Stimulated activated CD4-positive, alpha-beta T cell treated with anti-CD3 and anti-CD28 coated beads, Interleukin-12 subunit alpha, Interleukin-12 subunit beta, amount 100 ng/mL, for 4 hours (primary cell): ENCODE measurements around the gene MNX1.

Experiments used
- DNase-seq: peaks from one replicate; pipeline ENCODE4 v3.0.0-alpha.2; 2020

Gene MNX1

GRCh38 chr7:157014635-157015555, 4.4 kb upstream of the MNX1 start:
- DNase-seq = no peak

GRCh38 chr7:157013602-157014549, 3.4 kb upstream of the MNX1 start:
- DNase-seq = no peak

DNA sequence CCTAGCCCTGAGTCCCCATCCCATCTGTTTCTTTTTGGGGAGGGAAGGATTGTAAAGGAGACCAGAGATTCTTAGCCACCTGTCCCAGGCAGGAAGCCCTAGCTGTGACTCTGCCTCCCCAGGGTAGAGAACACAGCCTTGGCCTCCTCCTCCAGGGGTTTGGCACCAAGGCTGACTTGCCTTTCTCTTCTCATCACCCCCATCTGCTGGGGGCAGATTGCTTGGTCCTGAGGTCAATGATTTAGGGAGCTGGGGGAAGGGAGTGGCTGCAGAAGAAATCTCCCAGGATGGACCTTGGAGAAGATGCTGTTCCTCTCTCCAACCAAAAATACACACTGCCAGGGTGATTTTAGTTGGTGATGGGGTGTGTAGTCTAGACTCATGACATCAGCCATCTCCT, 2.6 kb upstream of the MNX1 start:
- DNase-seq = no peak

- no peak for DNase-seq
Observed at GRCh38 chr7:157012113-157012547, 1.7 kb upstream of the MNX1 start.

DNA sequence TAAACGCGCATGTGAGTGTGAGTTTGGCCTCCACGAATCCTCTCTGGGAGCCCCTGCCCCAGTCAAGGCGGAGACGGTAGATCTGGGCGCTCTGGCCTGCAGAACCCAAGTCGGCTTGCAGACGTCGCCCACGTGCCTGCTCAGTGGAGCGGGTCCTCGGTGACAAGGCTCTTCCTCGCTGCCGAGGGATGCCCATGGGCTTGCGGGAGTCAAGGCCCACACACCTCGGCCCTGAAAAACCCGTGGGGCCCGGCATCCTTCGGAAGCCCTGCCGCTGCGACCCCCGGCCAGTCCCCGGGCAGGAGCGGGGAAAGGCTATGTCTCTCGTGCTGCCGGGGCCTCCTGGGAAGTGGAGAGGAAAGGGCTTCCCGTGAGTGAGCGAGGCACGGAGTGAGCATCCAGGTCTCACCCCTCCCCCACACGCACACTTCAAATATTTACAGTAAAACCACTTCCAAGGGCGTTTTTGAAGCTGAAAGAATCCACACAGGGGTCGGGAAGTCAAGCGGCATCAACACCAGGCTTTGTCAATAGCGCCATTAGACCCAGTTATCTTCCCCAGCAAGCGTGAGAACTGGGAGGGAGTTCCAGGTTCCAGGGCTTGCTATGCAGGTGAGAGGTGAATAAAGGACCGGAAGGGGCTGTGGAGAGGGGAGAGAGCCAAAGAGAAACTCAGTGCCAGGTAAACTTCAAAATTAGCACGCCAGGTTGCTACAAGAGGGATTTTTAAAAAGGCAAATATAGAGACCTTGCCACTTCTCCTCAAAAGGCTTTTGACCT, 1.1 kb upstream of the MNX1 start:
- DNase-seq = no peak

DNA sequence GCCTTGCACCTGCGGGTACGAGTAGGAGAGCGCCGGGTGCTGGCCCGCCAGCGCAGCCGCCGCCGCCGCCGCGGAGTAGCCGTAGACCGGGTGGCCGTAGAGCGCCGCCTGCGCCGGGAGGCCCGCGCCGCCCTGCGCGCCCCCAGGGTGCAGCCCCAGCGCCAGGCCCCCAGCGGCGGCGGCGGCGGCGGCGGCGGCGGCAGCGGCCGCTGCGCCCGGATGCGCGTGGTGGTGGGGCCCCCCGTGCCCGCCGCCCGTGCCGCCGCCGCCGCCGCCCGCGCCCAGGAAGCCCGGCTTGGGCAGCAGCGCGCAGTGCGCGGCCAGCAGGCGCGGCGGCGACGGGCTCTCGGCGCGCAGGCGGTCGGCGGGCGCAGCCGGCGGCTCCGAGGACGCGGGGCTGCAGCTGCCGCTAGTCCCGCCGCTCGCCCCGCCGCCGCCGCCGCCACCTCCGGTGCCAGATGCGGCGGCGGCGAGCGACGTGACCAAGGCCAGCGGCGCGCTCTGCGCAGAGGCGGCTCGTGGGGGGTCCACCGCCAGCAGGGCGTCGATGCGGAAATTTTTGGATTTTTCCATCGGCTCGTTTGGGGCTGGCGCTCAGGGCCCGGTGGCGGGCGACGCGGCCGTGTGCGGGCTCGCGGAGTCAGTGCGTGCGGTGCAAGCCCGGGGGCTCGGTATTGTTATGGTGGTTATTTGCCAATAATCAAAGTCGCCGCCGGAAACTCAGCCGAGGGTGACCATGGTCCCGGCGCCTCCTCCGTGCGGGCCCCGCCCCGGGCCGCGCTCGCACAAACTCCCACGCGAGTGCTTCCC, 480 bp downstream of the MNX1 start:
- DNase-seq = no peak

DNA sequence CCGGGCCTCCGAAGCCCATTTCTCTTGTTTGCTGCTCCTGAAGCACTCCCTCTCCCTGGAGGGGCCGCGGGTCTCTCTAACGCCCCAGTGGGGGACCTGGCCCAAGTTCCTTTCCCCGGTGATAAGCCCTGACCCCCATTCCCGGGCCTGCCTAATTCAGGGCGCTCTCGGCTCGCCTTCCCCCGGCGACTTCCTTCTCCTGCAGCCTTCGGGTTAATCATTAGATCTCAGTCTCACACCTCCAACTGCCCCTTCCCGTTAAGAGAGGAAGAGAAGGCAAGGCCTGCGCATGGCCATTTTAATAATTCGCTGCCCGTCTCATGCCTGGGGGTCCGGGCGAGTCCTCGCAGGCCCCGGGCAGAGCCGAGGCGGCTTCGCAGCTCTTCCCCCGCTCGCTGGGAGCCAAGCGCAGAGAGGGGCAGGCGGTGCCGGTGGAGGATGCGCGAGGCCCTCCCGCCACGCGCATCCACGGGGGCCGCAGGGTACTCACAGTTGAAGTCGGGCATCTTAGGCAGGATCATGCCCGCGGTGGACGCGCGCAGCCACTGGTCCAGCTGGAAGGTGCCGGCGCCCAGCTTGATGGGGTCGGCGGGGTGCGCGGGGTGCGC, 1.2 kb downstream of the MNX1 start:
- DNase-seq = no peak

GRCh38 chr7:157008206-157009169, 2.0 kb downstream of the MNX1 start:
- DNase-seq = no peak

DNA sequence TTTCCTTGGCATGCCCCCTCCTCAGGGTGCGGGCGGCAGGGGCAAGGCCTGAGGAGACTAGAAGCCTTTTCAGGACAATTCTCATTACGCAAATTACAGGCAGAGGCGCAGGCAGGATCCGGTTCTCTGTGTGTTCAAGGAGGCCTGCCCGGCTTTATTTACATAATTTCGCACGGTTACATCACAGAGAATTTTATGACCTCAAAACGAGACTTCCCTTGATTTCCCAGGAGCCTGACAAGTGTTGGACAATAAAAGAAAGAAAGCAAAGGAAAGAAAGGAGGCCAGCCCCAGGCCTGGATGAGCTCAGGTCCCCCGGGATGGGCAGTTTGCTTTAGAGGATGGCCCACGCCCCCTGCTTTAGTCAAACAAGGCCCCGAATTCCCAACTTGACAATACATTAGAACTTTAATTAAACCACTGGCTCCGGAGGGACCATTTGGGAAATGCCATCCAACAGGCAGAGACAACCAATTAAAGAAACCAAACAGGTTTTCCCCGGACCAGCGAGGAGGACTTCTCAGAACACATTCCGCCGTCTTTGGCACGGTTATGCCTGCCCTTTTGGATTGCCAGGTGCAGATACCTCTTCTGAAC, 2.9 kb downstream of the MNX1 start:
- no peak for DNase-seq

GRCh38 chr7:157006829-157007469, 3.5 kb downstream of the MNX1 start:
- DNase-seq = no peak

DNA sequence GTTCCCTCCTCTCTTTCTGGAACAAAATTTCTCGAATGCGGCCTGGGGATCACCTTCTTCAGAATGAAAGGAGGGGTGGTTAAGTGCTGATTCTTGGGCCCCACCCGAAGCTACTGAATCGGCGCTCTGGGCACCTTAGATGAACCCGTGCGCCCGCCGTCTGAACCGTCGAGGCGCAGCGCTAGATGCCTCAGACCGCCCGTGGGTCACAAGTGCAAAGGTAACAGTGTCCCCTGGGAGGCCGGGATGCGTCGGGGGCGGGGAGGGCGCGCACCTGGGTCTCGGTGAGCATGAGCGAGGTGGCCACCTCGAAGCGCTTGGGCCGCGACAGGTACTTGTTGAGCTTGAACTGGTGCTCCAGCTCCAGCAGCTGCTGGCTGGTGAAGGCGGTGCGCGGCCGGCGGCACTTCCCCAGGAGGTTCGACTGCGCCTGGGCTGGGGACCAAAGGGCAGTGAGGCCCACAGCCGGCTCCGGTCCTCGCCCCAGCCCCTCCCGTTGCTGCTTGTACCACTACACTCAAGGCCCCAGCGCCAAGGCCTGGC, 4.2 kb downstream of the MNX1 start:
- DNase-seq = no peak

DNA sequence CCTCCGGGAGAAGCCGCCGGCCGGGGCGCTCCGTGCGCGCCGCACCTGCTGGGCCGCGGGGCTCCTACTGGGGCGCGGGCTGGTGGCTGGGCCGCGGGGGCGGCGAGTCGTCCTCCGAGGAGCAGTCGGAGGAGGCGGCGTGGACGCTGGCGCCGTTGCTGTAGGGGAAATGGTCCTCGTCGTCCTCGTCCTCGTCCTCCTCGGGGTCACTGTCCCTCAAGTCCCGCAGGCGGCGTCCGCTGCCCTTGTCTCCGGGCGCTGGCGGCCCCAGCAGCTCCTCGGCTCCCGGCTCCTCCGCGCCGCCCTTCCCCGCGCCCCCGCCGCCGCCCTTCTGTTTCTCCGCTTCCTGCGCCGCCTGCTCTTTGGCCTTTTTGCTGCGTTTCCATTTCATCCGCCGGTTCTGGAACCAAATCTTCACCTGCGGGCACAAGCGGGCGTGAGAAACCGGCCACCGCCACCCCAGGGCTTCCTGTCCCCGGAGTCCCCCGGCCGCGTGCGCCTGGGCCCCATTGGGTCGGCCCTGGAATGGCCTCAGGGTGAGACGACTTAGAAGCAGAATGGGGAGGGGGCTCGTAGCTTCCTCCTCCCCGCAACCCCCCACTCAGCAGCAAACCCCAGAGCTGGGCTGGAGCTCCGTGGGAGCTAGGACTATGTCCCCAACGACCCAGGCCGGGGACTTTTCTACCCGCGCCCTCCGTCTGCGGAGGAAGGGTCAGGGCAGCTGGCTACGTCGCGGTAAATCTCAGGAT, 4.8 kb downstream of the MNX1 start:
- no peak for DNase-seq

GRCh38 chr7:157004521-157005455, 5.7 kb downstream of the MNX1 start:
- DNase-seq = no peak

- DNase-seq = no peak
Observed at GRCh38 chr7:157003756-157004520, 6.5 kb downstream of the MNX1 start.

GRCh38 chr7:157003445-157003755, 7.1 kb downstream of the MNX1 start:
- no peak for DNase-seq

GRCh38 chr7:157002819-157003421, 7.5 kb downstream of the MNX1 start:
- no peak for DNase-seq
